Measurements from ENCODE around the gene IGFL2. TPM values are rescaled to one million over a fixed set of nuclear protein-coding genes. Genes with fewer than 3 reads are reported as not detected.
"Not testable (repeated sequence)": the region's sequence is repeated elsewhere in the genome, so short reads cannot be mapped to it uniquely, and the experiment has no call there.

IGFL2 gene
- total RNA-seq, result not detected
- long read RNA-seq, partial matches to known transcripts, result 0 of 1 reads
- long read RNA-seq, other reads (novel, unspliced or antisense), result 1 of 1 reads

DNA sequence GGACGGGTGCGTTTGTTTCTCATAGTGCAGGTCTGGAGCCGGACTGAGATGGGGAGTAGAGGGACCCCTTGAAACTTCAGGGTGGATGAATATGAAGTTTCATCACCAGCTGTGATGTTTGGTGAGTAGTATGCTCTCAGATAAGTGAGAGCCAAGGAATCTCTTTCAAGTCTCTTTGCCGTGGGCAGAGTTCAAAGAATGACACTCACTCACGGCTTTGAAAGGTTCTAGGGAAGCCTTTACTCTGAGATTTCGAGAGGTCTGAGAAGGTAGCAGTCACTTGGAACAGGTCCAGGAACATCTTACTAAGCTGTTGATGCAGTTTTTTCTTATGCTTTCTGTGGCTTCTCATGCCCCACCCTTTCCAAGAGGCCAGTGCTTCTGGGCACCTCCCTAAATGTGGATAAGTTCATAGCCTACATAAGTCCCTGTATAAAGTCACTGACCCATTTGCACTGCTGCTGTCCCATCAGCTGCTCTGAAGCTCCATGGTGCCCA, at the start of gene IGFL2:
TSS of gene IGFL2 (plus strand) at position 448 of the 498 bp plus-strand sequence. CDS start at position 489, 41 bp downstream.
- no peak for DNase-seq
- ATAC-seq, result peak; percentile 43

GRCh38 chr19:46100344-46100743, 47.7 kb upstream of the IGFL2 start:
- DNase-seq (no peak), ATAC-seq (no peak)
- intact Hi-C loops (cut with DNase I, micrococcal nuclease), result no loop called here

More for the DNA sequence above, at the start of gene IGFL2:
- intact Hi-C loops (cut with DNase I, micrococcal nuclease), result no loop called here

DNA sequence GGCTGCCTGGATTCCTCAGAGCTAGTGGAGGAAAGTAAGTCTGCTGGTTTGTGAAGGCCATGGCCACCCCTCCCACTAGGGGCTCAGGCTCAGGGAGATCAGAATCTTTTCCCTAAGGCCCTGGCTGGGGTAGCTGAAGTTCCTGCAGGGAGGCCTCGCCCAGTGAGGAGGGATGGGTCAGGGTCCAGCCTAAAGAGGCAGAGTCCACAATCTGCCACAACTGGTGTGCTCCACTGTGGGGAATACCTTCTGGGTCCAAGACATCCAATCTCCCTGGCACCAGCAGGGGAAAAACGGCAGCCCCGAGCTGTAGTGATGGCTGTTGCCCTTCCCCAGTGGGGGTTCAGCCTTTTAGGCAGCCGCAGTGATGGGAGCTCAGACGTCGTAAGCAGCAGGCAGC, 46.7 kb upstream of the IGFL2 start:
- ATAC-seq (no peak), DNase-seq (no peak)
- intact Hi-C loops (cut with DNase I, micrococcal nuclease), result no loop called here

- intact Hi-C loops (cut with DNase I, micrococcal nuclease); ATAC-seq; DNase-seq: not testable (repeated sequence)
Measured at GRCh38 chr19:46102333-46102732, 45.7 kb upstream of the IGFL2 start.

GRCh38 chr19:46107371-46107770, 40.7 kb upstream of the IGFL2 start:
- intact Hi-C loops (cut with DNase I, micrococcal nuclease), result no loop called here
- DNase-seq, result no peak
- no peak for ATAC-seq

DNA sequence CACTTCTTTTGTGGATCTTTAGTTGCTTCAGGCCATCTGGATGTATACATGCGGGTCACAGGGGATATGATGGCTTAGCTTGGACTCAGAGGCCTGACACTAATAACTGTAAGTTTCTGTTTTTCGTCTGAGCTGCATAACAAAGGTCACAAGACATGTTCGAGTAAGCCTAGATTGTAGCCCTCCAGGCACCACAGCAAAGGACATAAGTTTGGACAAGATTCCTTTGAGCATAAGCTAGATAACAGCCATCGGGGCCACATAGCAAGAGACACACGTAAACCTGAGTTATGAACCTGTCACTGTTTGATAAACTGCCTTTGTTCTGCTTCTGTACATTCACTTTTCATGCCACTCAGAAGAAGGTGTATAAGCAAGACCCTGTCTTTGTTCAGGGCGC, 38.2 kb upstream of the IGFL2 start:
- ATAC-seq (no peak), DNase-seq (no peak)
- intact Hi-C loops (cut with DNase I, micrococcal nuclease), result no loop called here

DNA sequence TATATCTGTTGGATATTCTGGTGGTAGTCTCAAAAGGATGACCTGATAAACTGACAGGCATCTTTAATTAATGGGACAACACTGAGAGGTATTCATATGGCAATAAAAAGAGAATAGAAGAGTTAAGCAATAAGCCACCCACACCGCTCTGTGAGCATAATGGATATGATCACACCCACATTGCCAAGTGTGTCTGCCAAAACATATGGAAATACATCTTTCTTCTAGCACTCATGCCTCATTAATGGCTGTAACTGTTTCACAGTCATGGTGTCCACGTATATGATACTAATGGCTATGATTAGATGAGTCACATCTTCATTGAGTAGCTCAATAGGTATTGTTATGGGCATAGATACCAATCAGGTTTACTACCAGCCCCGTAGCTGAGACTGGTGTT, 36.7 kb upstream of the IGFL2 start:
- intact Hi-C loops (cut with DNase I, micrococcal nuclease), result no loop called here
- DNase-seq, result no peak
- no peak for ATAC-seq

- intact Hi-C loops (cut with DNase I, micrococcal nuclease), result no loop called here
- ATAC-seq, result no peak
- DNase-seq, result no peak
Measured at GRCh38 chr19:46112527-46112926, 35.5 kb upstream of the IGFL2 start.

- no peak for ATAC-seq
Measured at GRCh38 chr19:46113726-46114125, 34.3 kb upstream of the IGFL2 start.

GRCh38 chr19:46115396-46116106, 32.5 kb upstream of the IGFL2 start:
- intact Hi-C loops (cut with DNase I, micrococcal nuclease), result no loop called here
- DNase-seq (no peak), ATAC-seq (no peak)

More at GRCh38 chr19:46113726-46114125, 34.3 kb upstream of the IGFL2 start:
- no peak for DNase-seq
- intact Hi-C loops (cut with DNase I, micrococcal nuclease), result no loop called here

DNA sequence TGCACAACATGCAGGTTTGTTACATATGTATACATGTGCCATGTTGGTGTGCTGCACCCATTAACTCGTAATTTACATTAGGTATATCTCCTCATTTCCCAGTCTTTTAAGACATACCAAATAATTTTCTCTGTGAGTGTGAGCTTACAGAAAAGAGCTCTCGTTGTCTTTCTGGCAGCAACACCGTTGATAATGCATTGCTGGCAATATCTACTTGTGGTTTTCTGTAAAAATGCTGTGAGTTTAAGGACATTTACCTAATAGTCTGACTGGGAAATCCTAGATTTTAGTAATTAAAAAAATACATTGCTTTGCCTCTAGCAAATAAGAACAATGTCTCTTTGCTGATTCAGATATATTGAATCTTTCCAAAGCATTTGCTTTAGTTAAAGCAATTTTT, 31.9 kb upstream of the IGFL2 start:
- no peak for DNase-seq
- no peak for ATAC-seq
- intact Hi-C loops (cut with DNase I, micrococcal nuclease), result no loop called here

DNA sequence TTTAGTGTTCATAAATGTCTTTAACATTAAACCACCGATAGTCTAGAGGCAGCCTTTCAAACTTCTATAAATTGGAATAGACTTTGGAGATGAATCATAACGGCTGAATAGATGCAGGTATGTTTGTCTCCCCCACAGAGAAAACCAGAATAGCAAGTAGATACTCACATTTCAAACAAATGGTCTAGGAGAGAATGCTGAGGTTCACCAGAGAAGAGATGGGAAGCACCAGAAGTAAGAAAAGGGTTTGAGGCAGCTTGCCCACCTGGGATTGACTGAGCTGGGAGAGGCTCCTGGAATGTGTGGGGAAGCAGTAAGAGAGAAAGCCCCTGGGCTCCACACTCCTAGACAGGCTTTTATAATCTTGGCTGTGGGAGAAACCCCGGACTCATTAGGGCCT, 29.9 kb upstream of the IGFL2 start:
- no peak for DNase-seq
- no peak for ATAC-seq
- intact Hi-C loops (cut with DNase I, micrococcal nuclease), result no loop called here

- no peak for DNase-seq
- no peak for ATAC-seq
- intact Hi-C loops (cut with DNase I, micrococcal nuclease), result no loop called here
Measured at GRCh38 chr19:46124638-46125115, 23.4 kb upstream of the IGFL2 start, which contains the start of gene IGFL3. Gene IGFL3, minus strand, starts transcription at chr19:46124688. Its CDS starts 39 bp downstream, at chr19:46124649.

GRCh38 chr19:46125447-46125846, 22.6 kb upstream of the IGFL2 start:
- DNase-seq (no peak), ATAC-seq (no peak)
- intact Hi-C loops (cut with DNase I, micrococcal nuclease), result no loop called here

GRCh38 chr19:46126086-46126580, 21.9 kb upstream of the IGFL2 start:
- intact Hi-C loops (cut with DNase I, micrococcal nuclease), result no loop called here
- no peak for ATAC-seq

GRCh38 chr19:46131485-46132143, 16.4 kb upstream of the IGFL2 start:
- intact Hi-C loops (cut with DNase I, micrococcal nuclease), result no loop called here
- DNase-seq, result no peak
- no peak for ATAC-seq

More at GRCh38 chr19:46126086-46126580, 21.9 kb upstream of the IGFL2 start:
- DNase-seq, result no peak

GRCh38 chr19:46132508-46133100, 15.4 kb upstream of the IGFL2 start:
- DNase-seq, result no peak
- intact Hi-C loops (cut with DNase I, micrococcal nuclease), result no loop called here
- ATAC-seq, result no peak

DNA sequence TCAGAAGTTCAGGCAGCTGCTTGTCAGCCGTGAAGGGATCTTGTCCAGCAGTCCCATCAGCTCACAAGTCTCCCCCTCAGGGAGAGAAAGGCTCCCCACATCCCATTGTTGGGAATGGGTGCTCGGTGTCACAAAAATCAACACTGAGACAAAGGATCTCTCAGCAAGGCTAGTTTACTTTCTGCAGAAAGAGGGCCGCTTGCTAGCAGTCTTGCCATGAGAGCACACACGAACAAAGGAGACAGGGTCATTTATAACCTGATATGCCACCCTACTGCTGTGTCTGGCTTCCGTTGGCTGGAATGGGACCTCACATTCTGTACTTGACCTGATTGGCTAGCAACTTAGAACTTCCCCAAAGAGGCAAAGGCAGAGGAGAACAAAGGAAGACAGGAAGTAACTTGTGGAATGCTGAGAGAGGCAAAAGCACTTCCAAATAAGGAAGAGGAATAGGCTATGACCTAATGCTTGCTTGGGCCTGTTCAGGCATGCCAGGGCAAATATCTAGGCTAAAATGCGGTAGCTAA, 14.9 kb upstream of the IGFL2 start:
- peak; percentile 6 to 30 for DNase-seq
- no peak for ATAC-seq
- intact Hi-C loops (cut with DNase I, micrococcal nuclease), result no loop called here

- DNase-seq (no peak), ATAC-seq (no peak)
- intact Hi-C loops (cut with DNase I, micrococcal nuclease), result no loop called here
Measured at GRCh38 chr19:46133777-46134241, 14.2 kb upstream of the IGFL2 start.
